Embryonic facial prominence (tissue), 1 donor: ENCODE results near the gene FDXACB1.
A peak's percentile ranks its signal among the peaks of the same experiment; 100 is the strongest.

ENCODE experiments used
- DNase-seq: peaks from one replicate; pipeline ENCODE4 v3.0.0-alpha.2; 2016; ENCODE audit errors: extremely low spot score

FDXACB1 gene

DNA sequence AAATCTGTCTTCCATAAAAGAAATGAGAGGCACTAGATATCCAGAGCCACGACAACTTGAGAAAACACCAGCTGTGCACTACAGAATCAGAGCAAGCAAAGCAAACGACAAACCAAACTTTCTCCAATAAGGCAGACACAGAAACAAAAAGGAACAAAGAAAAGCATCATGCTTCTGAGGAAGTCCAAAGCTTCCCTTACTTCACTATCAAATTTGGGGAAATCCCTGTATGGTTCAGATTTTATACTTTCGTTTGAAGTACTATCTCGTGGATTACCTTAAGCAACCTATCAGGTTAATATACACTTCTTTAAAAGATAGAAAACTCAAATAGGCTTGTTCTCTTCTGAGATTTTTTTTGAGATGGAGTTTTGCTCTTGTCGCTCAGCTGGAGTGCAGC is 35.3 kb downstream of the FDXACB1 start:
- no peak for DNase-seq

DNA sequence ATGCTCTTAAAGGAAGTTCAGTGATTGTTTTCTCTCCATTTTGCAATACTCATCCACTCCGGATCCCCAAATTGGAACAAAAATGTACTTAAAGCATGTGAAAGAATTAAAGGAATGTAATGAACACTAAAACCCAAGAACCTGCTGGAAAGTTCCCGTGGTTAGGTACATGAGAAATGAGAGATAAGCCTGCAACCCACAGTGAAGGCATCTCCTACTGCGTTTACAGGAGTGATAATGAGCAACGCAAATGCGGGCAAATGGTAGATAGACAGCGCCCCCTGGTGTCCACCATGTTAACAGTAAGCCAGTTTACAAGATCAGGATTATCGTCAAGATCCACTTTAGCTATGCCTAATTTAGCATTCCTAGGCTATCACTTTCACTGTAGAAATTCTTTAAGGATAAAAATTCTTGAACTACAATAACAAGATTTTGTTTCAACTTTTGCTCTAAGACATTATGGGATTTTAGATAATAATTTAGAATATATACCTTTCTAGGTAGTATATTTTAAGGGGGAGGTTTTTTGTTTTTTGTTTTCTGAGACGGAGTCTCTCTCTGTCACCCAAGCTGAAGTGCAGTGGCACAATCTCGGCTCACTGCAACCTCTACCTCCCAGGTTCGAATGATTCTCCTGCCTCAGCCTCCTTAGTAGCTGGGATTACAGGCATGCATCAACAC is 37.5 kb downstream of the FDXACB1 start:
- peak; percentile 72 for DNase-seq

DNA sequence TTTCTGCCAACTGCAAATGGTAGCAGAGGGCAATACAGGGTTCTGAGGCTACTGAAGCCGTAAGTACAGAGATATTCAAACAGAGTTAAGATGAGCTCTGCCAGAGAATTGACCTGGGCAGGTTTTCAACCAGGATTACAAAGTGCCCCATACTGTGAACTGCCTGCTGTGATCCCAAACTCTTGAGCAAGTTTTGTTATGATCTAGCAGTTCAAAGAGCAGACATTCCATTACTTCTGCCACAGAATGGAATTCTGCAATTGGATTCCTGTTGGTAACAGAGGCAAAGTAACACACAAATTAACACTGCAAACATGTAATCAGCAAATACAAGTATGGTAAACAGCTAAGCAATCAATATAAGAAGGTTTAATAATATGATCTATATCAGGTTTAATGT is 38.8 kb downstream of the FDXACB1 start:
- DNase-seq, result no peak

DNA sequence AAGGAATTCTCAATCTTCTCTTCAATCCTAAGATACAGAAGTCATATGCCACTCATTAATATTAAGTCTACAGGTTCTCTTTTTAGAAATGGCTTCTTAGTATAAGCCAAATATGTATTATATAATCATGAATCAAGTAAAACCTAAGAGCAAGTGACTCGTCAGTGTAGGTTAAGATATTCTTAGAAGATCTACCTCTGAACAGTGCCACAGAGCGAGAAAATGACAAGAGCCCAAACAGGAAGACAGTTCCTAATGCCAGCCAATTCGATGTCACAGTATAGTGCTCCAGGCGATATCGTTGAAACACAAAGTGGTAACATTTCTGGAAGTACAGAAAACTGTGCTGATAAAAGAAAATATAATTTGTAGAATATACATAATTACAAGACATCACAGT is 40.9 kb downstream of the FDXACB1 start:
- no peak for DNase-seq

DNA sequence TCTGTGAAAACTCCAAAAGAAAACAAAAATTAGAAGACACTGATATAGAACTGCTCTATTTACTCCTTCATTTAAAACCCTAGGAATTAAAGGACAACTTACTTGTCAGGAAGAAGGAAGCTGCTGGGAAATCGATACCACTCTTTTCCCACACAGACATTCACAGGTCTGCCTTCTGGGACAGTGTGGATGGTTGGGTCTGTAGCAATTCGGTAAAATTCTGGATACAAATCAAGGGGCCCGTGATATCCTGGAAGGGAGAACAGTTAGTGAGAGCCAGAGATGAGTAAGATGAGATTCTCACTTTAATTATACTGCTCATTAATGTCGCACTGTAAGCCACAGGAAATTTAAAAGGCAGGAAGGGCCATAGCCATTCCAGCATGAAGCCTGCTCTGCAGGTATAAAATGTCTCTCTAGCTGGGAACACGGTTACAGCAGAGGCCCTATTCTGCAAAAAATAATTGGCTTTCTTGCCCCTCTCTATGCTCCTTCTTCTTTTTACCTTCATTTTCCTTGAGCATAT is 41.5 kb downstream of the FDXACB1 start:
- no peak for DNase-seq

DNA sequence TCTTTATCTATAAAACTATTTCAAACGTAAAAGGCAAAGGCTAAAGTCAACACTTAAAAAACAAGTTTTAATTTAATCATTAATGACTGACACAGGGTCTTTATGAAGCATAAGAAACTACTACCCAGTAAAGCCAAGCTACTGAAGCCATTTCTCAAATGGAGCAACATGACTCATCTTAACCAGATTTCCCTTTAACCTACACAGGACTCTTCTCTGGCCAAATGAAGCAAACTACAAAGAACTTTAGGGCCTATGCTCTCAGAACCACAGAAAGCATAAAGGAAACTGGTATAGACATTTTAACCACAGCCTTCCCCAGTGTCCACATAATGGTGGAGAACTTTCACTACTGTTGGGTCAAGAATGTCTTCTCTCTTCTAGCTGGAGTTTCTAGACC is 42.2 kb downstream of the FDXACB1 start:
- no peak for DNase-seq

DNA sequence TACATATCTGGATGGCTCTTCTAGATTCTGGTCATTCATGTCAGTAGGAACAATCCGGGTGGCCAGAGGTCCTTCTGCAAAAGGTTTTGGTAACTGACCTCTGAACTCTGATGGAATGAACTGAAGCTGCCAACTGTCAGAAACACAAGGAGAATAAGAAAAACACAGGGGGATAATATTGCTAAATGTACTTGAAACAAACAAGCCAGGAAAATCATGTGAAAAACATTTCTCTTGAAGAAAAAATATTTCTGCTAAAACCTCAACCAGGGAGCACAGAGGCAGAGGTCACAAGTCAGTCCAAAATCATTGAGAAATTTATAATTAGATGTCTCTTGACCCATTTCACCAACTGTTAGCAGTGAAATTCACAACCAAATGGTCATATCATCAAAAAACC is 42.8 kb downstream of the FDXACB1 start:
- no peak for DNase-seq

DNA sequence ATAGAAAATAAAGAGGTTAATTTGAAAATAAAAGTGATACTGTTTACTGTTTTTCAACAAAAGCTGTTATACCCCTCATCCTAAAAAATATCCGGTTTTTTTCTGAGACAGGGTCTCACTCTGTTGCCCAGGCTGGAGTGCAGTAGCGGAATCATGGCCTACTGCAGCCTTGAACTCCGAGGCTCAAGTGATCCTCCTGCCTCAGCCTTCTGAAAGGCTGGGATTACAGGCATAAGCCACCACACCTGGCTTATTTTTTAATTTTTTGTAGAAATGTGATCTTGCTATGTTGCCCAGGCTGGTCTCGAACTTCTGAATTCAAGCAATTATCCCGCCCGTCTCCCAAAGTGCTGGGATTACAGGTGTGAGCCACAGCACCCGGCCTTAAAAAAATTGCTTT is 43.3 kb downstream of the FDXACB1 start:
- DNase-seq, result no peak

DNA sequence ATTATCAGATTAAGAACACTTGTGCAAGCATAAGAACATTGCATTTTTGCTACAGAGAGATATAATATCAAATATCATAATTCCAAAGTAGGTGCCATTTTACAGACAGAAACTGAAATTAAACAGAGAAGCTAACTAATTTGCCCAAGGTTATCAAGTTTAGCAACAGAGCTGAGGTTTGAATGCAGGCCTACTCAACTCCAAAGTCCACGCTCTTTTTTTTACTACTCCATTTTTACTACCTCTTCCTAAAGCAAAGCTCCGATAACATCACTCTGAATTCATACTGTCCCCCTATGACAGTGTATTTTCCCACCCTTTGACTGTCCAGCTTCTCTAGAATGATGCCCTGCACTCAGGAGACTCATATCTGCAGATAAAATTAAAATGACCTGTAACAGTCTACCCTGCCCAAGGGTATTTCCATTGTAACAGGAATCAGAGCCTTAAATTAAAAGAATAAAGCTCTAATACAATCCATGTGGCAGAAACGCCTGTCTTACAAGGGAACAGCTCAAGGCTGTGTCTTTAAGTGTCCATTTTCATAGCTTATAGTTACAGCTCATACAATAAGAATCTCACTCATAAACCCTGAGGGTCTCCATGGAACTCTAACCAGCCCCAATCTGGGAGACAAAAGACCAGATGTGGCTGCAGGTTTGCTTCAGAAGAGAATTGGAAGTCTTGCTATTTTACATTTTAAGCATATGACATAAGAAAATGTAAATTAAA is 44.4 kb downstream of the FDXACB1 start:
- DNase-seq, result no peak

DNA sequence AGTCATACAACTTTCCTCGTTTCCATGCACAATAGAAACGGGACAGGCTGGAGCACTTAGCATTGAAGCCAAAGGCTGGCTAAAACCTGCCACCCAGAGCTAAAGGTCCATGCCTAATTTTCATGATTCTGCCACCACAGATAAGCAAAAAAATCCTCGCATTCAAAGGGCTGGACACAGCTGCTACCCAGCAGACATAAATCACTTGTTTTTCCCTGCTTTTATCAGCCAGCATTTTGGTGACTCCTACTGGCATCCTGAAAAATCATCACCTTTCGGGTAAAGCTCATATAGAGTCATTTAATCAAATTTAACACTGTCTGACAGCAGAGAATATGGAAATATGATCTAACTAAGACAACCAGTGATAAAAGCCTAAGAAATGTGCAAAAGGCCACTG is 45.4 kb downstream of the FDXACB1 start:
- DNase-seq, result no peak

DNA sequence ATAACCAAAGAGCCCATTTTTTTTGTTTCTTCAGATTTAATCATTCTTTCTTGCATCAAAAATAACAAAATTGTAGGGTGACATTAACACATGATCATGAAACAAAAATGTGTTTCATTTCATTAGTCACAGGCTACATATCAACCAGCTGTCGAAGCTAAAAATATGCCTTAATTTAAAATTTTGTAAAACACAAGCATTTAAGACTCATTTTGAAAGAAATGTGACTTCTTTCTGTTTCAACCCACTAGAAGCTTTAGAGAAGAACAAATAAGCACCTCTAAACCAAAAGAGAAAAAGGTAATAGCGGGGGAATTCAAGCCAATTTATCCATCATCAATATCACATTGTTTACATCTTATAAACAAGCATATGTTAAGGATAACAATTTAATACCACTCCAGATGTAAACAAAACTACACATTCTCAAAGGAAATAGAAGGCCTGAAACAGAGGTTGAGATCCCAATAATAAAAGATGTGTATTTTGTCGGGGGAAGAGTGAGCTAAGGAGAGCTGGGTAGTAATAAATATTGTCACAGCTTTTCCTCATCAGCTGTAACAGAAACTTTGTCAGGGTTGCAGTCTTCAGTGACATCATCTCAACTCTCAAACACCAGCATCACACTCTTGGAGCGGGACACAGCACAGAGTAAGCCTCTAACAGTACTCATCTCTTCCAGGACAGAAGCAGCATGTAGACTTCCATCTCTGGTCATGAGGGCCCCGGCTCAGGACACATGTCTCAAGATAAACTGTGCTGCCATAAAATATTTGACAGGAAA is 49.6 kb downstream of the FDXACB1 start:
- DNase-seq, result no peak

DNA sequence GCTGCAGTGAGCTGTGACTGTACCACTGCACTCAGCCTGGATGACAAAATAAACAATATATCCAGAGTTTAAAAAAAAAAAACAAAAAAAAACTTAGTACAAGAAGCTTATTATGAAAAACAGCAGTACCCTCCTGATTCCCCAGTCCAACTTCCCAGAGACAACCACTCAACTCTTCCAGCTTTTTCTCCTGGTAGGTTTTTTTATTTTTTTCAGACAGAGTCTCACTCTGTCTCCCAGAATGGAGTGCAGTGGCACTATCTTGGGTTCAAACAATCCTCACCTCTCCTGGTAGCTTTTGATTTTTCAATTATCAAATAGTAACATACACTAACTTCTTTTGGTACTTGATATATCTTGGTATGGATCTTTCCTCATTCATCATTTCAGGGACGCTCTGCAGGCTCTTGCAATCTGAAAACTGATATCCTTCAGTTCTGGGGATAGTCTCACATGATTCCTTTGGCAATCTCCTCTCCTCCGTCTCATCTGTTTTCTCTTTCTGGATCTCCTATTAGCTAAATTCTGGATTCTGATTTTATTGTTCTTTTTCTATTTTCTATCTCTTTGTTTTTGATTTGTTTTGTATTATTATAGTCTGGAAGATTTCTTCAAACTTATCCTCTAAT is 52.5 kb downstream of the FDXACB1 start:
- DNase-seq, result no peak
